ENCODE results near the gene STPG1. TPM values are rescaled to one million over a fixed set of nuclear protein-coding genes. Genes with fewer than 3 reads are reported as not detected.

STPG1 gene
- total and polyA plus RNA-seq, 9 of the 15 experiments (the other 6 are each of a cell fraction or from before 2014, with no cell fraction given), result 5.0 to 11.9 (median 8.3) TPM

GRCh38 chr1:24363994-24364393 lies 49.6 kb downstream of the STPG1 start:
- in situ Hi-C loops (cut with MboI), result no loop called here

GRCh38 chr1:24362982-24363614 lies 50.5 kb downstream of the STPG1 start:
- Histone ChIP-seq H4K20me1 (replicated peaks; ENCODE audit: control insufficient read depth, insufficient read depth, low read length) (peaks cover 14% of the 10 kb centered on the region), H3K4me1 (replicated peaks in 1 of 2; ENCODE audit: control insufficient read depth in 2 of 2, insufficient read depth in 2 of 2, low read length in 2 of 2) (peaks cover 0 to 8% of the 10 kb centered on the region in 2 experiments; a peak in 2 of 5 replicates), H3K9ac (ENCODE audit: insufficient read depth in 1 of 2, low read depth in 2 of 2, low read length in 2 of 2) (no peak overlapping the region), H2AFZ (ENCODE audit: low read depth, low read length) (no peak overlapping the region), H3K9me1 (ENCODE audit: control insufficient read depth, insufficient read depth, low read length) (peaks cover 2% of the 10 kb centered on the region), H3K27ac (ENCODE audit: extremely low read depth, low read depth, low read length) (no peak overlapping the region), H3K9me3 (replicated peaks; ENCODE audit: control insufficient read depth, insufficient read depth, low read depth, low read length) (no peaks in the 10 kb centered on the region), H3K79me2 (ENCODE audit: control insufficient read depth, insufficient read depth, low read length) (no peaks in the 10 kb centered on the region), H3K27me3 (ENCODE audit: control insufficient read depth in 2 of 2, insufficient read depth in 2 of 2, low read length in 2 of 2) (peaks cover 4 to 71% of the 10 kb centered on the region in 2 experiments; a peak in 4 of 5 replicates), H3K4me2 (ENCODE audit: insufficient read depth, low read length) (no peak overlapping the region), H3K36me3 (ENCODE audit: control insufficient read depth, insufficient read depth, low read length) (no peaks in the 10 kb centered on the region), H3K4me3 (no peak overlapping the region)
- in situ Hi-C loops (cut with MboI), result no loop called here
- DNase-seq (ENCODE audit: extremely low read depth in 1 of 4, low spot score in 3 of 4) (no peak), FAIRE-seq (peak; percentile 48), ATAC-seq (no peak)
- 9% methylated on average over 4 of the region's 4 CpGs for WGBS (ENCODE audit: insufficient coverage, low coverage, missing lambda C conversion rate)
- ChIA-PET POLR2A (no interaction called here), CTCF (ENCODE audit: low intra/inter-chr PET ratio) (no interaction called here)
- TF ChIP-seq ZNF512 (tag; IDR thresholded peaks at IDR 0.05) (no peak), MAFK (IDR thresholded peaks at IDR 0.05; ENCODE audit: low read length) (no peak), E2F5 (CRISPR knock-in tag; IDR thresholded peaks at IDR 0.05) (no peak), IRF1 (CRISPR knock-in tag; IDR thresholded peaks at IDR 0.05; ENCODE audit: borderline replicate concordance) (no peak), ZBTB26 (CRISPR knock-in tag; IDR thresholded peaks at IDR 0.05) (no peak), PHTF2 (CRISPR knock-in tag; IDR thresholded peaks at IDR 0.05) (no peak)
- intact Hi-C loops (cut with micrococcal nuclease), result no loop called here
- BruUV-seq (replicated peaks), result no TSS peak

More at GRCh38 chr1:24363994-24364393, 49.6 kb downstream of the STPG1 start:
- DNase-seq (ENCODE audit: extremely low read depth in 1 of 4, low spot score in 3 of 4), result no peak
- Histone ChIP-seq H3K4me1 (replicated peaks in 1 of 2; ENCODE audit: control insufficient read depth in 2 of 2, insufficient read depth in 2 of 2, low read length in 2 of 2) (peaks cover 0 to 8% of the 10 kb centered on the region in 2 experiments; a peak in 2 of 5 replicates), H3K27me3 (ENCODE audit: control insufficient read depth in 2 of 2, insufficient read depth in 2 of 2, low read length in 2 of 2) (peaks cover 4 to 67% of the 10 kb centered on the region in 2 experiments; a peak in 4 of 5 replicates), H3K79me2 (ENCODE audit: control insufficient read depth, insufficient read depth, low read length) (no peaks in the 10 kb centered on the region), H3K9me3 (replicated peaks; ENCODE audit: control insufficient read depth, insufficient read depth, low read depth, low read length) (no peaks in the 10 kb centered on the region), H3K9ac (ENCODE audit: insufficient read depth in 1 of 2, low read depth in 2 of 2, low read length in 2 of 2) (no peak overlapping the region), H2AFZ (ENCODE audit: low read depth, low read length) (no peak overlapping the region), H3K4me3 (no peak overlapping the region), H3K4me2 (ENCODE audit: insufficient read depth, low read length) (no peak overlapping the region), H4K20me1 (replicated peaks; ENCODE audit: control insufficient read depth, insufficient read depth, low read length) (peaks cover 14% of the 10 kb centered on the region), H3K36me3 (ENCODE audit: control insufficient read depth, insufficient read depth, low read length) (no peaks in the 10 kb centered on the region), H3K27ac (ENCODE audit: extremely low read depth, low read depth, low read length) (no peak overlapping the region), H3K9me1 (ENCODE audit: control insufficient read depth, insufficient read depth, low read length) (peaks cover 2% of the 10 kb centered on the region)
- no peak for ATAC-seq
- 17% methylated on average over 7 of the region's 7 CpGs for WGBS (ENCODE audit: insufficient coverage, low coverage, missing lambda C conversion rate)
- intact Hi-C loops (cut with micrococcal nuclease), result no loop called here
- CTCF ChIA-PET (ENCODE audit: low intra/inter-chr PET ratio), result no interaction called here
- POLR2A ChIA-PET, result interaction anchor here (0.8 kb wide), 1 partner anchor 282 kb away, joined by 6 read pairs; no protein-coding TSS in a partner anchor
- no peak for FAIRE-seq
- no peak for TF ChIP-seq MAFK (IDR thresholded peaks at IDR 0.05; ENCODE audit: low read length)
- TF ChIP-seq MEF2A (IDR thresholded peaks at IDR 0.05; ENCODE audit: control insufficient read depth, low read depth, low read length), result peak; percentile 52; the same call in 1 of the 2 replicates
- peak; percentile 26; the same call in 1 of the 2 replicates for TF ChIP-seq EGR1 (conservative IDR thresholded peaks at IDR 0.05)
- TF ChIP-seq ZBED1 (IDR thresholded peaks at IDR 0.05), result no peak
- no TSS peak for BruUV-seq (replicated peaks)
